OCI-LY7 (cell line): ENCODE data around the gene MYCBPAP. TPM values are rescaled to one million over a fixed set of nuclear protein-coding genes. Genes with fewer than 3 reads are reported as not detected.

ENCODE experiments used
- BruUV-seq: library from RNA; stranded (reverse); fragments of 400-500 nt; replicated peaks from 2 replicates; lab custom pipeline; 2021; lab: Mats Ljungman, UMichigan
- CTCF ChIA-PET: fragments of 300-600 bp; sonication (Branson Sonifier 250); formaldehyde crosslinking; loops from one replicate; lab custom pipeline; 2022; ENCODE audit warnings: antibody characterized with exemption; ENCODE audit not compliant: unreplicated experiment; lab: Charles Lee
- POLR2A ChIA-PET: fragments of 300-600 bp; sonication (Branson Sonifier 250); formaldehyde crosslinking; loops from one replicate; lab custom pipeline; 2022; ENCODE audit warnings: antibody characterized with exemption; lab: Charles Lee
- DNase-seq: peaks from one replicate; pipeline ENCODE4 v3.0.0-alpha.2; 2015; ENCODE audit warnings: low spot score
- H2AFZ ChIP-seq: fragments of 200-600 bp; sonication (generic), shearing (Covaris generic); 2 replicates; pipeline ENCODE4 v1.6.1; 2014; ENCODE audit warnings: mild to moderate bottlenecking, antibody characterized with exemption, low read length, moderate library complexity
- H3K27ac ChIP-seq: fragments of 200-600 bp; sonication (generic); 2 replicates; pipeline ENCODE4 v1.5.1; 2014; ENCODE audit warnings: mixed run types, low read depth, mild to moderate bottlenecking, moderate library complexity, low read length, inconsistent platforms; ENCODE audit not compliant: poor library complexity, severe bottlenecking
- H3K36me3 ChIP-seq: fragments of 200-600 bp; sonication (generic); 2 replicates; pipeline ENCODE4 v1.6.1; 2014; ENCODE audit warnings: mild to moderate bottlenecking, antibody characterized with exemption, low read length, moderate library complexity, mixed read lengths; ENCODE audit not compliant: insufficient read depth
- H3K4me1 ChIP-seq: fragments of 200-600 bp; sonication (generic); 2 replicates; pipeline ENCODE4 v1.5.1; 2014; ENCODE audit warnings: mild to moderate bottlenecking, low read length; ENCODE audit not compliant: insufficient read depth, poor library complexity, severe bottlenecking
- H3K4me2 ChIP-seq: fragments of 200-600 bp; sonication (generic); 2 replicates; pipeline ENCODE4 v1.6.1; 2014; ENCODE audit warnings: mild to moderate bottlenecking, low read length
- H3K4me3 ChIP-seq: fragments of 200-600 bp; sonication (generic); 2 replicates; pipeline ENCODE4 v1.5.1; 2014; ENCODE audit warnings: mild to moderate bottlenecking, low read depth, low read length; ENCODE audit not compliant: poor library complexity, severe bottlenecking
- H3K79me2 ChIP-seq: fragments of 200-600 bp; sonication (generic); 2 replicates; pipeline ENCODE4 v1.6.1; 2016; ENCODE audit warnings: low read depth, mild to moderate bottlenecking, low read length, moderate library complexity, mixed read lengths; ENCODE audit not compliant: insufficient read depth
- H3K9me2 ChIP-seq: fragments of 200-600 bp; sonication (generic); 2 replicates; pipeline ENCODE4 v1.6.1; 2016; ENCODE audit warnings: mild to moderate bottlenecking, low read length, mixed read lengths; ENCODE audit not compliant: insufficient read depth
- H3K9me3 ChIP-seq: fragments of 200-600 bp; sonication (generic); 2 replicates; pipeline ENCODE4 v1.6.1; 2014; ENCODE audit warnings: mild to moderate bottlenecking, mixed run types, low read length, mixed read lengths
- H4K20me1 ChIP-seq: fragments of 200-600 bp; sonication (generic); 2 replicates; pipeline ENCODE4 v1.6.1; 2014; ENCODE audit warnings: mild to moderate bottlenecking, antibody characterized with exemption, low read length, moderate library complexity, mixed read lengths; ENCODE audit not compliant: insufficient read depth
- EZH2phosphoT487 ChIP-seq: fragments of 200-600 bp; sonication (generic); IDR thresholded peaks from 2 replicates; pipeline ENCODE4 v1.6.1; 2018; ENCODE audit warnings: low read depth, borderline replicate concordance, mild to moderate bottlenecking, mixed run types, antibody characterized with exemption, low read length, moderate library complexity, mixed read lengths
- intact Hi-C: fragments of 100-400 bp; cut with micrococcal nuclease; formaldehyde crosslinking; loops from one replicate; pipeline ENCODE4 v1.10.0; 2022; ENCODE audit not compliant: unreplicated experiment
- total RNA-seq, 2 experiments: library from RNA; depleted of rRNA in 1 of 2; stranded (reverse); fragments of >200 nt in 1 of 2; shearing (Covaris generic) in 1 of 2; gene quantifications; 2 replicates each; pipeline ENCODE4 v1.2.3, GENCODE V29; 2014 to 2022
- TF ChIP-seq, protein P1 (sequence below): fragments of 200-600 bp; sonication (generic); conservative IDR thresholded peaks from 2 replicates; pipeline ENCODE4 v1.5.1; 2014; ENCODE audit warnings: mild to moderate bottlenecking, antibody characterized with exemption, low read length, moderate library complexity, mixed read lengths

The MYCBPAP gene
- total RNA-seq, 2 experiments from 2014 or later = 5.0 to 6.8 TPM

GRCh38 chr17:50570528-50570927 lies 62.3 kb downstream of the MYCBPAP start:
- Histone ChIP-seq H3K36me3 (no peaks in the 10 kb centered on the region), H4K20me1 (no peaks in the 10 kb centered on the region), H3K9me3 (no peaks in the 10 kb centered on the region), H3K27ac (no peak overlapping the region), H3K4me2 (no peak overlapping the region), H3K9me2 (no peaks in the 10 kb centered on the region), H3K4me3 (no peak overlapping the region), H3K79me2 (no peaks in the 10 kb centered on the region), H3K4me1 (no peaks in the 10 kb centered on the region), H2AFZ (no peak overlapping the region)
- ChIA-PET CTCF (no interaction called here), POLR2A (interaction anchor here (0.6 kb wide), 1 partner anchor 492 kb away, joined by 3 read pairs; no protein-coding TSS in a partner anchor)
- TF ChIP-seq, protein P1, sequence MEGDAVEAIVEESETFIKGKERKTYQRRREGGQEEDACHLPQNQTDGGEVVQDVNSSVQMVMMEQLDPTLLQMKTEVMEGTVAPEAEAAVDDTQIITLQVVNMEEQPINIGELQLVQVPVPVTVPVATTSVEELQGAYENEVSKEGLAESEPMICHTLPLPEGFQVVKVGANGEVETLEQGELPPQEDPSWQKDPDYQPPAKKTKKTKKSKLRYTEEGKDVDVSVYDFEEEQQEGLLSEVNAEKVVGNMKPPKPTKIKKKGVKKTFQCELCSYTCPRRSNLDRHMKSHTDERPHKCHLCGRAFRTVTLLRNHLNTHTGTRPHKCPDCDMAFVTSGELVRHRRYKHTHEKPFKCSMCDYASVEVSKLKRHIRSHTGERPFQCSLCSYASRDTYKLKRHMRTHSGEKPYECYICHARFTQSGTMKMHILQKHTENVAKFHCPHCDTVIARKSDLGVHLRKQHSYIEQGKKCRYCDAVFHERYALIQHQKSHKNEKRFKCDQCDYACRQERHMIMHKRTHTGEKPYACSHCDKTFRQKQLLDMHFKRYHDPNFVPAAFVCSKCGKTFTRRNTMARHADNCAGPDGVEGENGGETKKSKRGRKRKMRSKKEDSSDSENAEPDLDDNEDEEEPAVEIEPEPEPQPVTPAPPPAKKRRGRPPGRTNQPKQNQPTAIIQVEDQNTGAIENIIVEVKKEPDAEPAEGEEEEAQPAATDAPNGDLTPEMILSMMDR = no peak
- no peak for TF ChIP-seq EZH2phosphoT487
- DNase-seq = no peak
- intact Hi-C loops = no loop called here
- BruUV-seq = no TSS peak

DNA sequence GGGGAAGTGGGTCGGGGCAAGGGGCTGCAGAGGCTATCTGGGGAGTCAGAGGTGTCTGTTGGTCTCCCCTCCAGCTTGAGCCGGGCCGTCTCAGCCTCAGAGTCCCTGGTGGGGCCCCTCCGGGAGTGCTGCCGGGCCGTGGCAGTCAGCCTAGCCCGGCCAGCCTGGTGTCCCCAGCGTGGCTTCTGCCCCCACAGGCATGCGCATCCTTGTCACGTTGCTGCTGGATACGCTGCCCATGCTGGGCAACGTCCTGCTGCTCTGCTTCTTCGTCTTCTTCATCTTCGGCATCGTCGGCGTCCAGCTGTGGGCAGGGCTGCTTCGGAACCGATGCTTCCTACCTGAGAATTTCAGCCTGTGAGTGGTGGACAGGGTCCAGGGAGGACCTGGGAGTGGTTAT lies 63.4 kb downstream of the MYCBPAP start:
- no TSS peak for BruUV-seq
- Histone ChIP-seq H3K4me3 (no peak overlapping the region), H3K9me2 (no peaks in the 10 kb centered on the region), H4K20me1 (no peaks in the 10 kb centered on the region), H3K4me2 (no peak overlapping the region), H2AFZ (no peak overlapping the region), H3K27ac (no peak overlapping the region), H3K79me2 (no peaks in the 10 kb centered on the region), H3K36me3 (no peaks in the 10 kb centered on the region), H3K4me1 (no peaks in the 10 kb centered on the region), H3K9me3 (no peaks in the 10 kb centered on the region)
- DNase-seq = no peak
- intact Hi-C loops = no loop called here
- ChIA-PET POLR2A (no interaction called here), CTCF (no interaction called here)
- TF ChIP-seq, protein P1 = no peak
- TF ChIP-seq EZH2phosphoT487 = no peak

GRCh38 chr17:50572541-50572940 lies 64.3 kb downstream of the MYCBPAP start:
- CTCF ChIA-PET = no interaction called here
- no peak for DNase-seq
- no peak overlapping the region for H2AFZ ChIP-seq
- H3K9me3 ChIP-seq = no peaks in the 10 kb centered on the region
- POLR2A ChIA-PET = no interaction called here
- H3K79me2 ChIP-seq = no peaks in the 10 kb centered on the region
- TF ChIP-seq, protein P1 = no peak
- no peak for TF ChIP-seq EZH2phosphoT487
- H3K4me2 ChIP-seq = no peak overlapping the region
- H3K4me1 ChIP-seq = no peaks in the 10 kb centered on the region
- BruUV-seq = no TSS peak
- intact Hi-C loops = no loop called here
- H3K9me2 ChIP-seq = no peaks in the 10 kb centered on the region
- H3K27ac ChIP-seq = no peak overlapping the region
- H4K20me1 ChIP-seq = no peaks in the 10 kb centered on the region
- no peak overlapping the region for H3K4me3 ChIP-seq
- no peaks in the 10 kb centered on the region for H3K36me3 ChIP-seq
